ENCODE data around the gene STAT4. TPM values are rescaled to one million over a fixed set of nuclear protein-coding genes. Genes with fewer than 3 reads are reported as not detected.

Gene STAT4
- total RNA-seq, 2 experiments from 2014 or later = 154 to 157 TPM

- ChIA-PET CTCF (interaction anchor here (0.9 to 2.2 kb wide), 6 partner anchors 8 to 125 kb away, joined by 3 to 16 read pairs (median 10); no protein-coding TSS in a partner anchor), POLR2A (interaction anchor here (1.2 to 8.7 kb wide), 3 partner anchors 10 to 22 kb away, joined by 3 to 295 read pairs (median 19); partner anchors contain the start of gene STAT1)
- Mint-ChIP-seq H3K36me3 (ENCODE audit: low read depth) (peaks cover 88% of the 10 kb centered on the region), H3K4me1 (ENCODE audit: low read depth) (peaks cover 60% of the 10 kb centered on the region), H3K27me3 (ENCODE audit: low read depth) (no peaks in the 10 kb centered on the region), H3K9me3 (ENCODE audit: insufficient read depth) (no peaks in the 10 kb centered on the region), H3K4me3 (no peak overlapping the region), H3K27ac (peak overlapping the region; percentile 20)
- peak; percentile 87 for ATAC-seq
- peak; percentile 69 for DNase-seq
Measured at GRCh38 chr2:191030521-191031154, 120.2 kb downstream of the STAT4 start.

- CTCF ChIA-PET = interaction anchor here (0.8 to 2.6 kb wide), 17 partner anchors 9 to 248 kb away, joined by 3 to 16 read pairs (median 4); no protein-coding TSS in a partner anchor
- peaks cover 82% of the 10 kb centered on the region for H3K36me3 Mint-ChIP-seq (ENCODE audit: low read depth)
- peak overlapping the region; percentile 4 for H3K4me3 Mint-ChIP-seq
- peaks cover 71% of the 10 kb centered on the region for H3K4me1 Mint-ChIP-seq (ENCODE audit: low read depth)
- H3K9me3 Mint-ChIP-seq (ENCODE audit: insufficient read depth) = no peaks in the 10 kb centered on the region
- ATAC-seq (peak; percentile 21), DNase-seq (no peak)
- H3K27me3 Mint-ChIP-seq (ENCODE audit: low read depth) = no peaks in the 10 kb centered on the region
- POLR2A ChIA-PET = interaction anchor here (0.8 to 8.7 kb wide), 6 partner anchors 9 to 60 kb away, joined by 3 to 295 read pairs (median 3); partner anchors contain the start of gene STAT1
- peak overlapping the region; percentile 41 for H3K27ac Mint-ChIP-seq
Measured at GRCh38 chr2:191029280-191029950, 121.4 kb downstream of the STAT4 start.

- Mint-ChIP-seq H3K27ac (peak overlapping the region; percentile 10), H3K36me3 (ENCODE audit: low read depth) (peaks cover 58% of the 10 kb centered on the region), H3K27me3 (ENCODE audit: low read depth) (no peaks in the 10 kb centered on the region), H3K9me3 (ENCODE audit: insufficient read depth) (no peaks in the 10 kb centered on the region), H3K4me1 (ENCODE audit: low read depth) (peaks cover 70% of the 10 kb centered on the region), H3K4me3 (no peak overlapping the region)
- ChIA-PET POLR2A (interaction anchor here (5.1 to 8.7 kb wide), 2 partner anchors 14 to 20 kb away, joined by 37 to 295 read pairs; partner anchors contain the start of gene STAT1), CTCF (interaction anchor here (1.1 to 4.3 kb wide), 2 partner anchors 26 to 129 kb away, joined by 3 to 21 read pairs; no protein-coding TSS in a partner anchor)
- ATAC-seq (no peak), DNase-seq (no peak)
Measured at GRCh38 chr2:191026377-191026776, 124.4 kb downstream of the STAT4 start.

GRCh38 chr2:191025135-191025534 is 125.7 kb downstream of the STAT4 start:
- H3K27me3 Mint-ChIP-seq (ENCODE audit: low read depth) = no peaks in the 10 kb centered on the region
- H3K9me3 Mint-ChIP-seq (ENCODE audit: insufficient read depth) = no peaks in the 10 kb centered on the region
- DNase-seq = no peak
- H3K4me1 Mint-ChIP-seq (ENCODE audit: low read depth) = peaks cover 59% of the 10 kb centered on the region
- peaks cover 48% of the 10 kb centered on the region for H3K36me3 Mint-ChIP-seq (ENCODE audit: low read depth)
- ATAC-seq = no peak
- ChIA-PET CTCF (interaction anchor here (0.7 to 4.3 kb wide), 6 partner anchors 10 to 156 kb away, joined by 3 to 21 read pairs (median 4); partner anchors contain the start of gene STAT1), POLR2A (interaction anchor here (0.6 to 8.7 kb wide), 3 partner anchors 13 to 49 kb away, joined by 3 to 295 read pairs (median 37); partner anchors contain the start of gene STAT1)
- H3K4me3 Mint-ChIP-seq = no peak overlapping the region
- peak overlapping the region; percentile 36 for H3K27ac Mint-ChIP-seq

GRCh38 chr2:191023235-191023679 is 127.5 kb downstream of the STAT4 start:
- CTCF ChIA-PET = interaction anchor here (0.8 to 4.3 kb wide), 14 partner anchors 8 to 132 kb away, joined by 3 to 21 read pairs (median 4); partner anchors contain the start of gene STAT1
- Mint-ChIP-seq H3K27ac (no peak overlapping the region), H3K4me3 (no peak overlapping the region), H3K4me1 (ENCODE audit: low read depth) (peaks cover 55% of the 10 kb centered on the region), H3K36me3 (ENCODE audit: low read depth) (peaks cover 32% of the 10 kb centered on the region), H3K9me3 (ENCODE audit: insufficient read depth) (no peaks in the 10 kb centered on the region), H3K27me3 (ENCODE audit: low read depth) (no peaks in the 10 kb centered on the region)
- DNase-seq = peak; percentile 47
- POLR2A ChIA-PET = interaction anchor here (0.7 to 8.7 kb wide), 15 partner anchors 11 to 655 kb away, joined by 3 to 295 read pairs (median 4); partner anchors contain the start of genes GLS, NABP1 and STAT1
- ATAC-seq = peak; percentile 47

- POLR2A ChIA-PET = interaction anchor here (0.6 to 3.6 kb wide), 23 partner anchors 9 to 656 kb away, joined by 3 to 101 read pairs (median 6); partner anchors contain the start of genes GLS, NABP1 and STAT4
- H3K36me3 Mint-ChIP-seq (ENCODE audit: low read depth) = peaks cover 13% of the 10 kb centered on the region
- no peak overlapping the region for H3K27ac Mint-ChIP-seq
- H3K4me1 Mint-ChIP-seq (ENCODE audit: low read depth) = peaks cover 43% of the 10 kb centered on the region
- CTCF ChIA-PET = interaction anchor here (0.9 to 3.3 kb wide), 5 partner anchors 9 to 135 kb away, joined by 4 to 13 read pairs (median 12); no protein-coding TSS in a partner anchor
- H3K9me3 Mint-ChIP-seq (ENCODE audit: insufficient read depth) = peaks cover 2% of the 10 kb centered on the region
- H3K4me3 Mint-ChIP-seq = no peak overlapping the region
- DNase-seq (peak; percentile 47), ATAC-seq (peak; percentile 4)
- no peaks in the 10 kb centered on the region for H3K27me3 Mint-ChIP-seq (ENCODE audit: low read depth)
Measured at GRCh38 chr2:191020742-191021381, 129.9 kb downstream of the STAT4 start.

GRCh38 chr2:191020221-191020741 is 130.5 kb downstream of the STAT4 start:
- Mint-ChIP-seq H3K27me3 (ENCODE audit: low read depth) (no peaks in the 10 kb centered on the region), H3K9me3 (ENCODE audit: insufficient read depth) (peaks cover 8% of the 10 kb centered on the region), H3K36me3 (ENCODE audit: low read depth) (peaks cover 12% of the 10 kb centered on the region), H3K27ac (no peak overlapping the region), H3K4me3 (no peak overlapping the region), H3K4me1 (ENCODE audit: low read depth) (peaks cover 38% of the 10 kb centered on the region)
- CTCF ChIA-PET = interaction anchor here (0.9 to 3.3 kb wide), 5 partner anchors 9 to 136 kb away, joined by 4 to 13 read pairs (median 12); no protein-coding TSS in a partner anchor
- POLR2A ChIA-PET = interaction anchor here (0.6 to 3.6 kb wide), 25 partner anchors 9 to 657 kb away, joined by 3 to 101 read pairs (median 6); partner anchors contain the start of genes GLS, NABP1 and STAT4
- DNase-seq (peak; percentile 94), ATAC-seq (peak; percentile 75)

- H3K9me3 Mint-ChIP-seq (ENCODE audit: insufficient read depth) = peaks cover 8% of the 10 kb centered on the region
- ATAC-seq (no peak), DNase-seq (no peak)
- H3K27me3 Mint-ChIP-seq (ENCODE audit: low read depth) = no peaks in the 10 kb centered on the region
- peak overlapping the region; percentile 83 for H3K27ac Mint-ChIP-seq
- CTCF ChIA-PET = interaction anchor here (1.6 to 3.3 kb wide), 4 partner anchors 10 to 137 kb away, joined by 4 to 13 read pairs (median 12); no protein-coding TSS in a partner anchor
- peaks cover 9% of the 10 kb centered on the region for H3K36me3 Mint-ChIP-seq (ENCODE audit: low read depth)
- H3K4me3 Mint-ChIP-seq = no peak overlapping the region
- H3K4me1 Mint-ChIP-seq (ENCODE audit: low read depth) = peaks cover 29% of the 10 kb centered on the region
- POLR2A ChIA-PET = interaction anchor here (0.7 to 3.6 kb wide), 17 partner anchors 8 to 1573 kb away, joined by 3 to 101 read pairs (median 7); partner anchors contain the start of genes GLS, NABP1 and STAT4
Measured at GRCh38 chr2:191019376-191019775, 131.4 kb downstream of the STAT4 start.

- Mint-ChIP-seq H3K4me1 (ENCODE audit: low read depth) (peaks cover 27% of the 10 kb centered on the region), H3K27me3 (ENCODE audit: low read depth) (no peaks in the 10 kb centered on the region), H3K9me3 (ENCODE audit: insufficient read depth) (peaks cover 8% of the 10 kb centered on the region), H3K4me3 (peak overlapping the region; percentile 65), H3K27ac (peak overlapping the region; percentile 83), H3K36me3 (ENCODE audit: low read depth) (peaks cover 9% of the 10 kb centered on the region)
- CTCF ChIA-PET = interaction anchor here (2.0 to 3.3 kb wide), 3 partner anchors 11 to 137 kb away, joined by 12 to 13 read pairs (median 12); no protein-coding TSS in a partner anchor
- no peak for ATAC-seq
- POLR2A ChIA-PET = interaction anchor here (1.0 to 3.6 kb wide), 4 partner anchors 7 to 138 kb away, joined by 3 to 101 read pairs (median 15); partner anchors contain the start of gene GLS
- no peak for DNase-seq
Measured at GRCh38 chr2:191018643-191019119, 132.1 kb downstream of the STAT4 start.

GRCh38 chr2:191018048-191018447 is 132.7 kb downstream of the STAT4 start:
- H3K9me3 Mint-ChIP-seq (ENCODE audit: insufficient read depth) = peaks cover 8% of the 10 kb centered on the region
- peaks cover 9% of the 10 kb centered on the region for H3K36me3 Mint-ChIP-seq (ENCODE audit: low read depth)
- H3K27ac Mint-ChIP-seq = peak overlapping the region; percentile 83
- H3K4me1 Mint-ChIP-seq (ENCODE audit: low read depth) = peaks cover 27% of the 10 kb centered on the region
- POLR2A ChIA-PET = interaction anchor here (3.6 kb wide), 1 partner anchor 10 kb away, joined by 18 read pairs; no protein-coding TSS in a partner anchor
- CTCF ChIA-PET = interaction anchor here (2.9 kb wide), 1 partner anchor 138 kb away, joined by 13 read pairs; no protein-coding TSS in a partner anchor
- H3K27me3 Mint-ChIP-seq (ENCODE audit: low read depth) = no peaks in the 10 kb centered on the region
- H3K4me3 Mint-ChIP-seq = peak overlapping the region; percentile 65
- DNase-seq = no peak
- no peak for ATAC-seq

Data from activated CD8-positive, alpha-beta T cell treated with anti-CD3 and anti-CD28 coated beads, Interleukin-2, amount 10 ng/mL, durations not matched to agents 7 days and 5 days (primary cell).